GM12864 (cell line): ENCODE data around the gene UGT1A3.

Experiments used
- DNase-seq: peaks from one replicate; pipeline ENCODE4 v3.0.0-alpha.2; 2011; ENCODE audit warnings: low read depth
- H3K4me3 ChIP-seq: 2 replicates; pipeline ENCODE4 v1.5.1; 2011; ENCODE audit warnings: mild to moderate bottlenecking, low read depth, low read length, control low read depth
- CTCF ChIP-seq: IDR thresholded peaks from 2 replicates; pipeline ENCODE4 v1.5.1; 2011; ENCODE audit warnings: low read depth, mild to moderate bottlenecking, moderate library complexity, low read length, control low read depth, inconsistent platforms; ENCODE audit errors: missing control alignments

Gene UGT1A3

GRCh38 chr2:233821196-233821595 is 92.4 kb downstream of the UGT1A3 start:
- no peak for TF ChIP-seq CTCF
- H3K4me3 ChIP-seq = no peak overlapping the region
- no peak for DNase-seq

GRCh38 chr2:233821709-233822100 is 92.9 kb downstream of the UGT1A3 start:
- no peak for DNase-seq
- H3K4me3 ChIP-seq = no peak overlapping the region
- TF ChIP-seq CTCF = no peak

- DNase-seq = no peak
- H3K4me3 ChIP-seq = no peak overlapping the region
- no peak for TF ChIP-seq CTCF
Observed at GRCh38 chr2:233822101-233822771, 93.4 kb downstream of the UGT1A3 start.
